Bronchial epithelial cell (primary cell): Measurements from ENCODE around the gene SYT2. TPM values are rescaled to one million over a fixed set of nuclear protein-coding genes. Genes with fewer than 3 reads are reported as not detected.

Experiments
- DNase-seq: peaks from one replicate; pipeline ENCODE4 v3.0.0-alpha.2; 2010; ENCODE audit warnings: low read depth
- FAIRE-seq: peaks from 2 replicates; lab custom pipeline; 2011; peaks lifted over from hg19 to GRCh38; lab: Jason Lieb, UNC
- H3K27me3 ChIP-seq: 2 replicates; pipeline ENCODE4 v1.5.1; 2011; ENCODE audit warnings: low read length; ENCODE audit not compliant: control insufficient read depth, insufficient read depth
- H3K36me3 ChIP-seq: 2 replicates; pipeline ENCODE4 v1.5.1; 2011; ENCODE audit warnings: low read length; ENCODE audit not compliant: control insufficient read depth, insufficient read depth
- H3K4me3 ChIP-seq: 2 replicates; pipeline ENCODE4 v1.5.1; 2011; ENCODE audit warnings: mild to moderate bottlenecking, low read depth, low read length, control low read depth
- total RNA-seq: library from RNA; depleted of rRNA; stranded (reverse); fragments of >200 nt; gene quantifications from 2 replicates; pipeline ENCODE4 v1.2.1, GENCODE V29; 2014
- TF ChIP-seq, protein P1 (sequence below): IDR thresholded peaks from 2 replicates; pipeline ENCODE4 v1.5.1; 2011; ENCODE audit warnings: mild to moderate bottlenecking, moderate library complexity, low read length, control low read depth, inconsistent platforms; ENCODE audit not compliant: insufficient read depth, severe bottlenecking

The SYT2 gene
- total RNA-seq, 1 donor from 2014 or later: under 0.01 TPM

DNA sequence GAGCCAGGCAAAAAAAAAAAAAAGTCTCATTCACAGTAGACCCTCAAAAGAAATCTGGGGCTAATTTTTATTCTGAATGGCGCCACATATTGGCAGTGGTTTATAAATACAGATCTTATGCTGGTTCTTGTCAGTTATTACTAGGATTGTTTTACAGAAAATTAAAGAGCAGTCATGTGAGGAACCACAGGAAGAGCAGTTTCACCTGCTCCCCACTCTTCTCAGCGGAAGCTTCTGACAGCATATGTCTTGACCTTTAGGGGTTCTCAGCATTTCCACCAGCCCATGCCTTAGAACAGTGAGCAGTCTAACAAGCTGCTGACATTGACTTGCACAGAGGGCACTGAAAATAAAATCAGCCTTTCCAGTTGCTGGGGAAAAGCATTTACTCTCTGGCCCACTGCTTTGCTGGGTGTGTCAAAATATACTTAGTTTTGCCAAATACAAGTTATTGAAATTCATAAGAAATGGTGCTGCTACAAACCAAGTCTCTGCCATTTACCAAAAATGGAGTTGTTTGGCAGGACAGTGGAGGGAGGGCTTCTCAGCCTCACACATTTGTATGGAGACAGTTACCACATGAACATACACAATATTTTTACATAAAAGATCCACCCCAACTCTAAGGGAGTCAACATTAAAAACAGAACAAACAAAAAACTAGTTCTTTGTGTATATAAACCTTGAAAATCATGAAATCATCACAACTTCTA lies 144.2 kb downstream of the SYT2 start:
- TF ChIP-seq, protein P1, sequence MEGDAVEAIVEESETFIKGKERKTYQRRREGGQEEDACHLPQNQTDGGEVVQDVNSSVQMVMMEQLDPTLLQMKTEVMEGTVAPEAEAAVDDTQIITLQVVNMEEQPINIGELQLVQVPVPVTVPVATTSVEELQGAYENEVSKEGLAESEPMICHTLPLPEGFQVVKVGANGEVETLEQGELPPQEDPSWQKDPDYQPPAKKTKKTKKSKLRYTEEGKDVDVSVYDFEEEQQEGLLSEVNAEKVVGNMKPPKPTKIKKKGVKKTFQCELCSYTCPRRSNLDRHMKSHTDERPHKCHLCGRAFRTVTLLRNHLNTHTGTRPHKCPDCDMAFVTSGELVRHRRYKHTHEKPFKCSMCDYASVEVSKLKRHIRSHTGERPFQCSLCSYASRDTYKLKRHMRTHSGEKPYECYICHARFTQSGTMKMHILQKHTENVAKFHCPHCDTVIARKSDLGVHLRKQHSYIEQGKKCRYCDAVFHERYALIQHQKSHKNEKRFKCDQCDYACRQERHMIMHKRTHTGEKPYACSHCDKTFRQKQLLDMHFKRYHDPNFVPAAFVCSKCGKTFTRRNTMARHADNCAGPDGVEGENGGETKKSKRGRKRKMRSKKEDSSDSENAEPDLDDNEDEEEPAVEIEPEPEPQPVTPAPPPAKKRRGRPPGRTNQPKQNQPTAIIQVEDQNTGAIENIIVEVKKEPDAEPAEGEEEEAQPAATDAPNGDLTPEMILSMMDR: no peak
- Histone ChIP-seq H3K4me3 (no peak overlapping the region), H3K27me3 (no peaks in the 10 kb centered on the region), H3K36me3 (no peaks in the 10 kb centered on the region)
- no peak for DNase-seq
- FAIRE-seq: no peak

GRCh38 chr1:202564958-202565495 lies 145.2 kb downstream of the SYT2 start:
- DNase-seq: no peak
- Histone ChIP-seq H3K4me3 (no peak overlapping the region), H3K27me3 (no peaks in the 10 kb centered on the region), H3K36me3 (no peaks in the 10 kb centered on the region)
- FAIRE-seq: no peak
- TF ChIP-seq, protein P1: no peak

GRCh38 chr1:202563818-202564217 lies 146.4 kb downstream of the SYT2 start:
- no peak for FAIRE-seq
- Histone ChIP-seq H3K4me3 (no peak overlapping the region), H3K27me3 (no peaks in the 10 kb centered on the region), H3K36me3 (no peaks in the 10 kb centered on the region)
- no peak for DNase-seq
- TF ChIP-seq, protein P1: no peak

GRCh38 chr1:202562444-202563060 lies 147.7 kb downstream of the SYT2 start:
- TF ChIP-seq, protein P1: no peak
- Histone ChIP-seq H3K36me3 (no peaks in the 10 kb centered on the region), H3K27me3 (no peaks in the 10 kb centered on the region), H3K4me3 (no peak overlapping the region)
- DNase-seq (no peak), FAIRE-seq (no peak)

DNA sequence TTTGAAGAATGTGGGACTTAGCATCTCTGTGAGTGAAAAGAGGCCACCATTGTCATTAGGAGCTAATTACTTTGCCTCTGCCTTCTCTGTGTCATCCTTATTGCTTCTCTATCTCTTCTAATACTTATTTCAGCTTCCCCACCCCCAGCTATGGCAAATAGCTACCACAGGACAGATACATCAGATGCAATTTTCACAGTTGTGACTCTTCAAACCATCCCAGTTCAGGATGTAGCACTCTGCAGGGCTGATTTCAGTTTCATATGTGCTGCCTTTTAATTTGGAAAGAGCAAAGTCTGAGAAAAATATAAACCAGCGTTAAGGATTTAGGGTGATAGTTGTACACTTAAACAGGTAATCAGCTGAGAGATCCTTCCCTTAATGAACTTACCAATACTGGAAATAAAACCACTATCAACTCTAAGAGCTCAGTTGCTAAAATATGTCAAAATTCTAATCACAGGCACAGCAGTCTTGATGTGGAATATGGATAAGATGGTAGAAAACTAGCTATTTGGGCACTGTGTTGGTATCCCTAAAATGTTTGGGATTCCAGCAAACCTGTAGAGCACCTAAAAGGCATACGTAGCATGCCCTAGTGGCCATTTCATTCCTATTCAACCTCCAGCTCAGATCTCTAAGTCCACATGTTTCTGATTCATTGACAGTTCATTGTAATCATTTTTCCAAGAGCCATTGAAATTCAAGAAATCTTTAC lies 148.4 kb downstream of the SYT2 start:
- DNase-seq (no peak), FAIRE-seq (no peak)

More for the DNA sequence above, 148.4 kb downstream of the SYT2 start:
- Histone ChIP-seq H3K4me3 (no peak overlapping the region), H3K27me3 (no peaks in the 10 kb centered on the region), H3K36me3 (no peaks in the 10 kb centered on the region)
- TF ChIP-seq, protein P1: no peak
